Measurements from ENCODE around the gene NEDD4L. TPM values are rescaled to one million over a fixed set of nuclear protein-coding genes. Genes with fewer than 3 reads are reported as not detected.

NEDD4L gene
- total RNA-seq, 1 donor = 31.5 TPM

GRCh38 chr18:58144106-58144505 is 100.1 kb downstream of the NEDD4L start:
- DNase-seq (ENCODE audit: low read depth) = no peak
- H3K4me3 ChIP-seq (ENCODE audit: low read depth, low read length) = no peak overlapping the region
- no peak for TF ChIP-seq CTCF (IDR thresholded peaks at IDR 0.05; ENCODE audit: insufficient read depth, low read depth, low read length)

GRCh38 chr18:58144671-58145285 is 100.8 kb downstream of the NEDD4L start:
- no peak overlapping the region for H3K4me3 ChIP-seq (ENCODE audit: low read depth, low read length)
- TF ChIP-seq CTCF (IDR thresholded peaks at IDR 0.05; ENCODE audit: insufficient read depth, low read depth, low read length) = no peak
- no peak for DNase-seq (ENCODE audit: low read depth)

GRCh38 chr18:58146099-58146498 is 102.1 kb downstream of the NEDD4L start:
- no peak overlapping the region for H3K4me3 ChIP-seq (ENCODE audit: low read depth, low read length)
- TF ChIP-seq CTCF (IDR thresholded peaks at IDR 0.05; ENCODE audit: insufficient read depth, low read depth, low read length) = no peak
- no peak for DNase-seq (ENCODE audit: low read depth)

GRCh38 chr18:58148954-58149471 is 105.0 kb downstream of the NEDD4L start:
- no peak for TF ChIP-seq CTCF (IDR thresholded peaks at IDR 0.05; ENCODE audit: insufficient read depth, low read depth, low read length)
- H3K4me3 ChIP-seq (ENCODE audit: low read depth, low read length) = no peak overlapping the region
- DNase-seq (ENCODE audit: low read depth) = no peak

GRCh38 chr18:58150772-58151171 is 106.7 kb downstream of the NEDD4L start:
- no peak for TF ChIP-seq CTCF (IDR thresholded peaks at IDR 0.05; ENCODE audit: insufficient read depth, low read depth, low read length)
- H3K4me3 ChIP-seq (ENCODE audit: low read depth, low read length) = no peak overlapping the region
- no peak for DNase-seq (ENCODE audit: low read depth)

GRCh38 chr18:58152216-58152615 is 108.2 kb downstream of the NEDD4L start:
- no peak for TF ChIP-seq CTCF (IDR thresholded peaks at IDR 0.05; ENCODE audit: insufficient read depth, low read depth, low read length)
- no peak for DNase-seq (ENCODE audit: low read depth)
- H3K4me3 ChIP-seq (ENCODE audit: low read depth, low read length) = no peak overlapping the region

GRCh38 chr18:58152891-58153290 is 108.9 kb downstream of the NEDD4L start:
- TF ChIP-seq CTCF (IDR thresholded peaks at IDR 0.05; ENCODE audit: insufficient read depth, low read depth, low read length) = no peak
- DNase-seq (ENCODE audit: low read depth) = no peak
- H3K4me3 ChIP-seq (ENCODE audit: low read depth, low read length) = no peak overlapping the region

All from fibroblast of villous mesenchyme (primary cell).